NCI-H2029 (cell line): ENCODE data around the gene GCNT2.
A peak's percentile ranks its signal among the peaks of the same experiment; 100 is the strongest.
"Not testable (repeated sequence)": the region's sequence is repeated elsewhere in the genome, so short reads cannot be mapped to it uniquely, and the experiment has no call there.

ENCODE experiments used
- DNase-seq: peaks from one replicate; lab custom pipeline; 2025; lab: John Stamatoyannopoulos, UW

GCNT2 gene

GRCh38 chr6:10514049-10514780 is 6.9 kb upstream of the GCNT2 start:
- no peak for DNase-seq

GRCh38 chr6:10516953-10517352 is 4.2 kb upstream of the GCNT2 start:
- no peak for DNase-seq

GRCh38 chr6:10518557-10519407 is 2.4 kb upstream of the GCNT2 start:
- DNase-seq, result no peak

GRCh38 chr6:10519408-10519697 is 1.8 kb upstream of the GCNT2 start:
- DNase-seq, result not testable (repeated sequence)

- no peak for DNase-seq
Observed at GRCh38 chr6:10520468-10520867, 683 bp upstream of the GCNT2 start.

- DNase-seq, result no peak
Observed at GRCh38 chr6:10522929-10523573, 1.9 kb downstream of the GCNT2 start.

GRCh38 chr6:10526156-10526555 is 5.0 kb downstream of the GCNT2 start:
- DNase-seq, result no peak

GRCh38 chr6:10528158-10528981 is 7.2 kb downstream of the GCNT2 start:
- DNase-seq, result peak; percentile 65

GRCh38 chr6:10529231-10529801 is 8.2 kb downstream of the GCNT2 start:
- DNase-seq, result no peak

- DNase-seq, result not testable (repeated sequence)
Observed at GRCh38 chr6:10529828-10530374, 8.8 kb downstream of the GCNT2 start.

GRCh38 chr6:10531503-10531902 is 10.4 kb downstream of the GCNT2 start:
- no peak for DNase-seq

- no peak for DNase-seq
Observed at GRCh38 chr6:10531942-10532341, 10.8 kb downstream of the GCNT2 start.

- DNase-seq, result no peak
Observed at GRCh38 chr6:10532392-10532791, 11.2 kb downstream of the GCNT2 start.

- DNase-seq, result no peak
Observed at GRCh38 chr6:10534419-10534762, 13.2 kb downstream of the GCNT2 start.

- no peak for DNase-seq
Observed at GRCh38 chr6:10535193-10535592, 14.0 kb downstream of the GCNT2 start.

GRCh38 chr6:10537726-10538125 is 16.6 kb downstream of the GCNT2 start:
- no peak for DNase-seq

GRCh38 chr6:10540073-10540746 is 19.1 kb downstream of the GCNT2 start:
- DNase-seq, result no peak

GRCh38 chr6:10541591-10541990 is 20.4 kb downstream of the GCNT2 start:
- no peak for DNase-seq

GRCh38 chr6:10542213-10542612 is 21.1 kb downstream of the GCNT2 start:
- DNase-seq, result no peak

- no peak for DNase-seq
Observed at GRCh38 chr6:10543488-10543887, 22.3 kb downstream of the GCNT2 start.

- no peak for DNase-seq
Observed at GRCh38 chr6:10545482-10545881, 24.3 kb downstream of the GCNT2 start.
